Suprapubic skin (tissue), 4 donors: ENCODE results near the gene WDR27. TPM values are rescaled to one million over a fixed set of nuclear protein-coding genes. Genes with fewer than 3 reads are reported as not detected.

ENCODE experiments used
- DNase-seq, 2 donors: peaks; one replicate each; pipeline ENCODE4 v3.0.0-alpha.2; 2019; ENCODE audit warnings: low spot score in 2 of 2
- H3K27ac ChIP-seq: fragments of 200-600 bp; sonication (generic); one replicate; pipeline ENCODE4 v1.5.1; 2019
- H3K27me3 ChIP-seq: fragments of 200-600 bp; sonication (generic); one replicate; pipeline ENCODE4 v1.5.1; 2019
- H3K36me3 ChIP-seq: fragments of 200-600 bp; sonication (generic); one replicate; pipeline ENCODE4 v1.5.1; 2019
- H3K4me1 ChIP-seq: fragments of 200-600 bp; sonication (generic); one replicate; pipeline ENCODE4 v1.5.1; 2019
- H3K4me3 ChIP-seq: fragments of 200-600 bp; sonication (generic); one replicate; pipeline ENCODE4 v1.5.1; 2019; ENCODE audit warnings: mild to moderate bottlenecking
- H3K9me3 ChIP-seq: fragments of 200-600 bp; sonication (generic); one replicate; pipeline ENCODE4 v1.5.1; 2019
- EP300 ChIP-seq: sonication (generic); formaldehyde crosslinking; IDR thresholded peaks from one replicate; pipeline ENCODE4 v1.6.1; 2017; ENCODE audit warnings: antibody characterized with exemption
- POLR2A ChIP-seq, 2 donors: fragments of 450-650 bp; IDR thresholded peaks; one replicate each; pipeline ENCODE4 v1.6.1; 2017; ENCODE audit warnings: antibody characterized with exemption in 2 of 2, mild to moderate bottlenecking in 2 of 2, moderate library complexity in 2 of 2
- POLR2AphosphoS5 ChIP-seq, 3 donors: sonication (generic); formaldehyde crosslinking; IDR thresholded peaks; one replicate each; pipeline ENCODE4 v1.6.1; 2017; ENCODE audit warnings: antibody characterized with exemption in 3 of 3
- WGBS: methylation state at CpG from one replicate; pipeline ENCODE4 v1.1.5; 2018; 5-methylcytosine and 5-hydroxymethylcytosine counted together
- total RNA-seq, 4 donors: library from RNA; depleted of rRNA; stranded (reverse); fragments of >200 nt; gene quantifications; one replicate each; pipeline ENCODE4 v1.1.0, GENCODE V29; 2016
- TF ChIP-seq, protein P1 (sequence below), 2 donors: fragments of 200-600 bp in 1 of 2; fragments of 450-650 bp in 1 of 2; sonication (generic) in 1 of 2; IDR thresholded peaks; one replicate each; pipeline ENCODE4 v1.5.1; 2016 to 2019; ENCODE audit warnings: antibody characterized with exemption in 2 of 2, mild to moderate bottlenecking in 1 of 2, moderate library complexity in 1 of 2

The WDR27 gene
- total RNA-seq, 4 donors from 2014 or later = 17.3 to 59.4 (median 26.6) TPM

DNA sequence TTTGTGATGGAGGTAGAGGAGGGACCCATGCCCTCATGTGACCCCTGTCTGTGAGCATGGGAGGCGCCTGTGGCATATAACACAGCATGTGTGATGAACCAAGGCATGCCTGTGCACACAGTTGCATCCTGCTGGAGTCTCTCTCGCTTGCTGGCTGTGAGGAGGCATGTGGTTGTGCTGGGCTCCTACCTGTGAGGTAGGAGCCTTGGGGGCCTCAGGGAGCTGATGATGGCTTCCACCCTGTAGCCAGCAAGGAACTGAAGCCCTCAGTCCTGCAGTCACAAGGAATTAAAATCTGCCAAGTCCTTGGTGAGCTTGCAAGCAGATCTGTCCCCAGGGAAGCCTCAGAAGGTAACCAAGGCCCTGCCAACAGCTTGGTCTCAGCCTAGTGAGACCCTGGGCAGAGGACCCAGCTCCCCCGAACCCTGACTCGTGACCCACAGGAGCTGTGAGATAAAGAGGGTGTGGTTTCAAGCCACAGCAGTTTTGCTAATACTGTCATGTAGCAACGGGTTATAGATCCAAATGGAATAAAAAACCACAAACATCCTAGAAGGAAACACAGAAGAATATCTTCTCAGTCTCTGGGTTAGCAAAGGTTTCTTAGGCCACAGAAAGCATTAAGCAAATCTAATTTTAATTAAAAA is 145.7 kb downstream of the WDR27 start:
- H3K4me1 ChIP-seq = no peaks in the 10 kb centered on the region
- TF ChIP-seq, protein P1, sequence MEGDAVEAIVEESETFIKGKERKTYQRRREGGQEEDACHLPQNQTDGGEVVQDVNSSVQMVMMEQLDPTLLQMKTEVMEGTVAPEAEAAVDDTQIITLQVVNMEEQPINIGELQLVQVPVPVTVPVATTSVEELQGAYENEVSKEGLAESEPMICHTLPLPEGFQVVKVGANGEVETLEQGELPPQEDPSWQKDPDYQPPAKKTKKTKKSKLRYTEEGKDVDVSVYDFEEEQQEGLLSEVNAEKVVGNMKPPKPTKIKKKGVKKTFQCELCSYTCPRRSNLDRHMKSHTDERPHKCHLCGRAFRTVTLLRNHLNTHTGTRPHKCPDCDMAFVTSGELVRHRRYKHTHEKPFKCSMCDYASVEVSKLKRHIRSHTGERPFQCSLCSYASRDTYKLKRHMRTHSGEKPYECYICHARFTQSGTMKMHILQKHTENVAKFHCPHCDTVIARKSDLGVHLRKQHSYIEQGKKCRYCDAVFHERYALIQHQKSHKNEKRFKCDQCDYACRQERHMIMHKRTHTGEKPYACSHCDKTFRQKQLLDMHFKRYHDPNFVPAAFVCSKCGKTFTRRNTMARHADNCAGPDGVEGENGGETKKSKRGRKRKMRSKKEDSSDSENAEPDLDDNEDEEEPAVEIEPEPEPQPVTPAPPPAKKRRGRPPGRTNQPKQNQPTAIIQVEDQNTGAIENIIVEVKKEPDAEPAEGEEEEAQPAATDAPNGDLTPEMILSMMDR (IDR thresholded peaks at IDR 0.05) = no peak
- TF ChIP-seq POLR2A (IDR thresholded peaks at IDR 0.05) = no peak
- no peak for TF ChIP-seq EP300
- TF ChIP-seq POLR2AphosphoS5 (IDR thresholded peaks at IDR 0.05) = no peak
- H3K4me3 ChIP-seq = no peak overlapping the region
- 78% methylated on average over 4 of the region's 5 CpGs for WGBS
- H3K9me3 ChIP-seq = no peaks in the 10 kb centered on the region
- H3K27ac ChIP-seq = no peak overlapping the region
- H3K27me3 ChIP-seq = no peaks in the 10 kb centered on the region
- peaks cover 6% of the 10 kb centered on the region for H3K36me3 ChIP-seq
- no peak for DNase-seq

DNA sequence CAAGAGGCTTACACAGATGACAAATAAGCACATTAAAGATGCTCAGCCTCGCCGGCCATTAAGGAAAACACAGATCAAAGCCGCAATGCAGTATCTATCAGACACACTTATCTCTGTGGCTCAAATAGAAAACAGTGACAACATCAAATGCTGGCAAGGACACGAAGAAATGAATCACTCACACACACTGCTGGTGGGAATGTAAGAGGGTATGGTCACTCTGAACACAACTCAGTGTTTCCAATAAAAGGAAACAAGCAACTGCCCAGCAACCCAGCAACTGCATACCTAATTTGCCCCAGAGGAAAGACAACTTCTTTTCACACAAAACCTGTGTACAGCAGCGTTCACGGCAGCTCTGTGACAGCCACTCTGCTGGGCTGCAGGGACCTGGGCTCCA is 155.8 kb downstream of the WDR27 start:
- DNase-seq = no peak
- no peak overlapping the region for H3K27ac ChIP-seq
- H3K4me3 ChIP-seq = no peak overlapping the region
- H3K9me3 ChIP-seq = no peaks in the 10 kb centered on the region
- TF ChIP-seq, protein P1 (IDR thresholded peaks at IDR 0.05) = no peak
- no peaks in the 10 kb centered on the region for H3K27me3 ChIP-seq
- no peaks in the 10 kb centered on the region for H3K4me1 ChIP-seq
- WGBS = 82% methylated on average over 6 of the region's 6 CpGs
- H3K36me3 ChIP-seq = no peaks in the 10 kb centered on the region

DNA sequence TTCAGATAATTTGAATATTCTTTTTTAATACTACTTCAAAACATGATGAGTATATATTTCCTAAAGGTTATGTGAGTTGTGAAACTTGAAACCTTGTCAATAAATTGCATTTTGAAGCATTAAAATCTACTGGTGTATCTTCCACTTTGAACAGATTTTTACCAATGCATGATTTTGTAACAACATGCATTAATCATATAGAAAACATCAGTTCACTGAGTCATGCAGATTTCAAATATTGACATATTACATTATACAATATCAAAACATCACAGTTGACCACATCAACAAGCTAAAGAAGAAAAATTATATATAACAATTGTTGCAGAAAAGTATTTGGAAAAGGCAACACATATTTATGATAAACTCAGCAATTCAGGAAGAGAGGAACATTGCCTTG is 158.1 kb downstream of the WDR27 start:
- no peak overlapping the region for H3K27ac ChIP-seq
- no peaks in the 10 kb centered on the region for H3K36me3 ChIP-seq
- TF ChIP-seq EP300 = no peak
- TF ChIP-seq POLR2A (IDR thresholded peaks at IDR 0.05) = no peak
- no peak for TF ChIP-seq POLR2AphosphoS5 (IDR thresholded peaks at IDR 0.05)
- TF ChIP-seq, protein P1 (IDR thresholded peaks at IDR 0.05) = no peak
- H3K4me3 ChIP-seq = no peak overlapping the region
- H3K27me3 ChIP-seq = no peaks in the 10 kb centered on the region
- no peak for DNase-seq
- H3K4me1 ChIP-seq = no peaks in the 10 kb centered on the region
- H3K9me3 ChIP-seq = no peaks in the 10 kb centered on the region

DNA sequence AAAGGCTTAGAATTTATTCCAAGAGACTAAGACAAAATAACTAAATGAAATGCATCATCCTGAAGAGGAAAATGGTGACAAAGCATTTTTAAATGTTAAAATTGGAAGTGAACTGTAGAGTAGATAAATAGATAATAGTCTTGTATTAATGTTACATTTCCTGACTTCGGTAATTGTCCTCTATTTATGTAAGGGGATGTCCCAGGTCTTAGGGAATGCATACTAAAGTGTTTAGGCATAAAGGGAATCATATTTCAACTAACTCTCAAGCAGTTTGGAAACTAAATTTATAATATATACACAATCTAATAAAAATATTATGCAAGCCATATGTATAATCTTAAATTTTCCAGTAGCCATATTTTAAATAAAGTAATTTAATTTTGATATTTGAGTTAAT is 159.3 kb downstream of the WDR27 start:
- DNase-seq = no peak
- H3K4me3 ChIP-seq = no peak overlapping the region
- WGBS = 65% methylated on average over 1 of the region's 1 CpG
- TF ChIP-seq EP300 (no peak), POLR2AphosphoS5 (IDR thresholded peaks at IDR 0.05) (no peak)
- no peaks in the 10 kb centered on the region for H3K36me3 ChIP-seq
- no peaks in the 10 kb centered on the region for H3K9me3 ChIP-seq
- H3K4me1 ChIP-seq = no peaks in the 10 kb centered on the region
- H3K27me3 ChIP-seq = no peaks in the 10 kb centered on the region
- no peak overlapping the region for H3K27ac ChIP-seq

DNA sequence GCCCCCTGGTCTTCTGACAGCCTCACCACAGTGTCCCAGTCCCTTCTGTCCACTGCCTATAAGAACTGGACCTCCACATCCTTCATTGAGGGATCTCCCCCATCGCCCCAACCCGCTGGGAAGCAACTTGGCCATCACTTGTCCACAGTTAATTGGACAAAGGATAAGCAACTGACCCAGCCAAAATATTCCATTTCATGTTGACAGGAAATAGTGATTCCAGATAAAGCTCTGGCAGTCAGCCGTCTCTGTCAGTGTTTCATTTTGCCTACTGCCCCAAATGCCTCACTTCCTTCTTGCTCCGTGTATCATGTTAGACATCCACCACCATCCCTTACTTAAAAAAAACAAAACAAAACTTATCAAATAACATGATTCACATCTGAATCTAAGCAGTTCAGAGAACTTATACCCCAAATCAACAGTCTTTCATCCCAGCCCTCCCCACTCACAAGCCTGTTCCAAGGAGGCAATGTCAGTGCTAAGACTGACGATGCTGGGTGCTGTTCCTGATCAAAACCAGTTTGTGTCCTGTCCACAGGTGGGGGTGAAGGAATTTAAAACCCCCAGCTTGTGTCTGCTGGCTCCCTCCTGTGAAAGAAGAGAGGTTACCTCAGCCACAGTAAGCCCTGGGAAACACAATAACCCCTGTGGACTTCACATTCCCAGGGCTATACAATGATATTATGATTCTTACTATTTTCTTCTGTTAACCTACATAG is 162.5 kb downstream of the WDR27 start:
- no peaks in the 10 kb centered on the region for H3K4me1 ChIP-seq
- DNase-seq = no peak
- H3K4me3 ChIP-seq = no peak overlapping the region
- no peaks in the 10 kb centered on the region for H3K27me3 ChIP-seq
- H3K27ac ChIP-seq = no peak overlapping the region
- TF ChIP-seq, protein P1 (IDR thresholded peaks at IDR 0.05) = no peak
- TF ChIP-seq POLR2AphosphoS5 (IDR thresholded peaks at IDR 0.05) (no peak), EP300 (no peak), POLR2A (IDR thresholded peaks at IDR 0.05) (no peak)
- no peaks in the 10 kb centered on the region for H3K36me3 ChIP-seq
- 75% methylated on average over 5 of the region's 5 CpGs for WGBS
- H3K9me3 ChIP-seq = peaks cover 14% of the 10 kb centered on the region
